Neutrophil (primary cell): ENCODE measurements around the gene GATAD2B.

Experiments
- H3K27ac ChIP-seq: fragments of 200-600 bp; sonication (generic); 2 replicates; pipeline ENCODE4 v1.5.1; 2016; ENCODE audit warnings: mild to moderate bottlenecking, moderate library complexity
- H3K27me3 ChIP-seq: fragments of 200-600 bp; sonication (generic); 2 replicates; pipeline ENCODE4 v1.6.0; 2016; ENCODE audit warnings: mild to moderate bottlenecking
- H3K36me3 ChIP-seq: fragments of 200-600 bp; sonication (generic); 2 replicates; pipeline ENCODE4 v1.5.1; 2017
- H3K4me1 ChIP-seq, 2 experiments: fragments of 200-600 bp in 1 of 2; sonication (generic) in 1 of 2; 1 replicate in 1 of 2; 2 replicates in 1 of 2; pipeline versions ENCODE4 v1.5.1 to v1.6.1; 2013 to 2016; ENCODE audit warnings: low read depth in 1 of 2, low read length in 1 of 2, mild to moderate bottlenecking in 1 of 2, moderate library complexity in 1 of 2; ENCODE audit not compliant: control insufficient read depth in 1 of 2, insufficient read depth in 1 of 2
- H3K4me3 ChIP-seq, 2 experiments: fragments of 200-600 bp in 1 of 2; sonication (generic) in 1 of 2; 1 replicate in 1 of 2; 2 replicates in 1 of 2; pipeline ENCODE4 v1.5.1; 2013 to 2016; ENCODE audit warnings: low read depth in 1 of 2, low read length in 1 of 2, mild to moderate bottlenecking in 1 of 2, moderate library complexity in 1 of 2
- H3K9me3 ChIP-seq: fragments of 200-600 bp; sonication (generic); 2 replicates; pipeline ENCODE4 v1.5.1; 2016
- CTCF ChIP-seq: fragments of 200-600 bp; sonication (generic); IDR thresholded peaks from 2 replicates; pipeline ENCODE4 v1.5.1; 2016; ENCODE audit warnings: antibody characterized with exemption

GATAD2B gene

GRCh38 chr1:153928245-153928644, 5.5 kb upstream of the GATAD2B start:
- Histone ChIP-seq H3K27ac (peak overlapping the region; percentile 50), H3K9me3 (no peaks in the 10 kb centered on the region), H3K4me3 (no peak overlapping the region), H3K36me3 (peaks cover 46% of the 10 kb centered on the region), H3K4me1 (peaks cover 10 to 11% of the 10 kb centered on the region in 2 experiments), H3K27me3 (no peaks in the 10 kb centered on the region)
- TF ChIP-seq CTCF, result no peak

GRCh38 chr1:153926405-153926804, 3.6 kb upstream of the GATAD2B start:
- H3K27me3 ChIP-seq, result no peaks in the 10 kb centered on the region
- H3K4me3 ChIP-seq, result no peak overlapping the region
- H3K27ac ChIP-seq, result no peak overlapping the region
- peaks cover 27% of the 10 kb centered on the region for H3K36me3 ChIP-seq
- no peaks in the 10 kb centered on the region for H3K9me3 ChIP-seq
- peaks cover 18 to 19% of the 10 kb centered on the region in 2 experiments for H3K4me1 ChIP-seq
- TF ChIP-seq CTCF, result no peak

GRCh38 chr1:153922076-153922971, 448 bp downstream of the GATAD2B start:
- TF ChIP-seq CTCF, result peak; percentile 74
- Histone ChIP-seq H3K4me1 (peaks cover 37 to 38% of the 10 kb centered on the region in 2 experiments), H3K27me3 (no peaks in the 10 kb centered on the region), H3K9me3 (no peaks in the 10 kb centered on the region), H3K36me3 (peaks cover 8% of the 10 kb centered on the region), H3K27ac (peak overlapping the region; percentile 98), H3K4me3 (peak overlapping the region; percentile 75 to 95)

DNA sequence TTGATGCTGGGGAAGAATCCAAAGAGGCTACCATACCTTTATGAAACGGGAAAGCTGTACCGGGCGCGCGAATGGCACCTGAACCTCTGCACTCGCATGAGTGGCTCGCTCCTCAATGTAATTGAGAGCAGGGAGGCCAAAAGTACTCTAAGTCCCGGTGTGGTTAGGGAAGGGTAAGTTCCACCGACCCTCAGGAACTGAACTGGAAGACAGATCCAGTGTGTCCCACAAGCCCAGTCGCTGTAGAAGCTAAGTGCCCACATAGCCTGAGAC, 1.0 kb downstream of the GATAD2B start:
- no peak for TF ChIP-seq CTCF
- Histone ChIP-seq H3K27me3 (no peaks in the 10 kb centered on the region), H3K27ac (peak overlapping the region; percentile 98), H3K4me3 (peak overlapping the region; percentile 75 to 95), H3K36me3 (peaks cover 8% of the 10 kb centered on the region), H3K4me1 (peaks cover 37 to 38% of the 10 kb centered on the region in 2 experiments), H3K9me3 (no peaks in the 10 kb centered on the region)

GRCh38 chr1:153921080-153921802, 1.5 kb downstream of the GATAD2B start:
- Histone ChIP-seq H3K9me3 (no peaks in the 10 kb centered on the region), H3K27me3 (no peaks in the 10 kb centered on the region), H3K27ac (peak overlapping the region; percentile 98), H3K4me3 (peak overlapping the region; percentile 75 to 95), H3K36me3 (peaks cover 8% of the 10 kb centered on the region), H3K4me1 (peaks cover 37 to 38% of the 10 kb centered on the region in 2 experiments)
- TF ChIP-seq CTCF, result no peak
